Measurements from ENCODE around the gene FPGS.

FPGS gene

DNA sequence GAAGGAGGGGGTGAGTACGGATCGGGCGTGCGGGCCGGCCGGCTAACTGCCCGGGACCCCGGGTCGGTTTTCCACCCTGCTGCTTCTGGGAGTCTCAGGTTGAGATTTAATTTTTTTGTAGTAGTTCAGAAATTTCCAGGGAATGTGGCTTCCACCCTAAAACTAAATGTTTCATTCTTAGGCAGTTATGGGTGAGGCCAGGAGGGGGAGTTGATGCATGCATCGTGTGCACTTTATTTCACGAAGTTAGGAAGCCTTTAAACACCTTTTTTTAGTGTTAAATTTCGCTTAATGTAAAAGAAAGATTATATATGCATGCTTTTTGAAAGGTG is 15.9 kb upstream of the FPGS start:
- no peak for DNase-seq (ENCODE audit: low read depth in 3 of 3, low spot score in 1 of 3)

DNA sequence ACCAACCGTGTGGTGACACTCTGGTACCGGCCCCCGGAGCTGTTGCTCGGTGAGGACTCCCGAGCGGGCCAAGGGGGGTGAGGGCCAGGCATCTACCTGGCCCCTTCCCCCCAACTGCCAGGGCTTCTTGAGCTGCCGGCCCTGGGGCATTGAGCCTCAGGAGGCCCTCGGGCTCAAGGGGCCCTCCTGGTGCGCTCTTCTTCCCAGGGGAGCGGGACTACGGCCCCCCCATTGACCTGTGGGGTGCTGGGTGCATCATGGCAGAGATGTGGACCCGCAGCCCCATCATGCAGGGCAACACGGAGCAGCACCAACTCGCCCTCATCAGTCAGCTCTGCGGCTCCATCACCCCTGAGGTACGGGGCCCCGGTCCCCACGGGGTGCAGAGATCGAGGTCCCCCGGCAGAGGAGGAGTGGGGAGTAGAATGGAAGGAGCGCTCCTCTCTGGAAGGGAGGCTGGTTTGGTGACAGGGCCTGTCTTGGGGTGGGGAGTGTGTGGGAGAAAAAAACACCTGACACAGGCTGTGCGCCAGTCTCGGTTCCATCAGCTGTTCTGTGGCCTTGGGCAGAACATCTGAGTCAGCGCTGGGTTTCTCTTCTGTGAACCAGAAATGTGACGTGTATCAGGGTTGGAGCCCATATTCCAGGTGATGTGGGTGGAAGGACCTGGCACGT is 14.2 kb upstream of the FPGS start:
- DNase-seq (ENCODE audit: low read depth in 3 of 3, low spot score in 1 of 3): no peak

DNA sequence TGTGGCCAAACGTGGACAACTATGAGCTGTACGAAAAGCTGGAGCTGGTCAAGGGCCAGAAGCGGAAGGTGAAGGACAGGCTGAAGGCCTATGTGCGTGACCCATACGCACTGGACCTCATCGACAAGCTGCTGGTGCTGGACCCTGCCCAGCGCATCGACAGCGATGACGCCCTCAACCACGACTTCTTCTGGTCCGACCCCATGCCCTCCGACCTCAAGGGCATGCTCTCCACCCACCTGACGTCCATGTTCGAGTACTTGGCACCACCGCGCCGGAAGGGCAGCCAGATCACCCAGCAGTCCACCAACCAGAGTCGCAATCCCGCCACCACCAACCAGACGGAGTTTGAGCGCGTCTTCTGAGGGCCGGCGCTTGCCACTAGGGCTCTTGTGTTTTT is 13.5 kb upstream of the FPGS start:
- DNase-seq (ENCODE audit: low read depth in 3 of 3, low spot score in 1 of 3): no peak

DNA sequence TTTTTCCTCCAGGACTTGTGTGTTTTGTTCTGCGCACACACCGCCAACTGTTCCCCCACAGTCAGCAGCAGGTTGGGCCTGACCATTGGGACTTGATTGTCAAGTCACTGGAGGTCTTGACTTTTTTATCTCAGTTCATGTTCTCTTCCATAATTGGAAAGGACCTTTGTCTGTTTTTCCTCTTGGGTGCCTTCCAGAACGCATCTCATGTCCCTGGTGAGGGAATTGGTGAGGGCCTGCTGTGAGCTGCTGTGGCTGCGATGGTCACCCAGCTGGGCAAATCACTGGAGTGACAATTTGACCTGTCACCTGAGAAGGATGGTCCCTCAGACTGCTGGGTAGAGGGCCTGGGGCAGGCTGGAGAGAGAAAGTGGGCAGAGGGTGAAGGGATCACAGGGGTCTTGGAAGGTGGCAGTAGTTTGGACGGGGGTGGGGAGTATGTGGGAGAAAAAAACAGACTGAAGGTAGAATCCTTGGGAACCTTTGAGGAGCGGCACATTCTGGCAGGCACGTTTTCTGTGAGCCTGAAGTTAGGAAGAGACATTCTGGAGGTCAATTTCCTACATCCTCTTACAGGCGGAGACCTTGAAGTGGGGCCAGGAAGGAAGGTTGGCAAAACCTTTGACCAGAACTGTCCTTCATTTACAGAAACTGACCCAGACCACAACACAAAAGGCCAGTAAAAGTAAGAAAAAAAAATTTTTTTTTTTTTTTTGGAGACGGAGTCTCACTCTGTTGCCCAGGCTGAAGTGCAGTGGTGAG is 12.4 kb upstream of the FPGS start:
- DNase-seq (ENCODE audit: low read depth in 3 of 3, low spot score in 1 of 3): no peak

DNA sequence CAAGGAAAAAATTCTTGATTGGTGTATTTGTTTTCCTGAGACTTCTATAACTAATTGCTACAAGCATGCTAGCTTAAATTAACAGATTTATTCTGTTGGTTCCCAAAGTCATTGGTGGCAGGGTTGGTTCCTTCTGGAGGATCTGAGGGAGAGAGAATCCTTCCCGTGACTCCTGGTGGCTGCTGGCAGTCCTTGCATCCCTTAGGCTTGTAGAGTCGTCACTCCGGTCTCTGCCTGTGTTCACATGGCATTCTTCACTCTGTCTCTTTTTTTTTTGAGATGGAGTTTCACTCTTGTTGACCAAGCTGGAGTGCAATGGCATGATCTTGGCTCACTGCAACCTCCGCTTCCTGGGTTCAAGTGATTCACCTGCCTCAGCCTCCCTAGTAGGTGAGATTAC is 11.6 kb upstream of the FPGS start:
- DNase-seq (ENCODE audit: low read depth in 3 of 3, low spot score in 1 of 3): no peak

DNA sequence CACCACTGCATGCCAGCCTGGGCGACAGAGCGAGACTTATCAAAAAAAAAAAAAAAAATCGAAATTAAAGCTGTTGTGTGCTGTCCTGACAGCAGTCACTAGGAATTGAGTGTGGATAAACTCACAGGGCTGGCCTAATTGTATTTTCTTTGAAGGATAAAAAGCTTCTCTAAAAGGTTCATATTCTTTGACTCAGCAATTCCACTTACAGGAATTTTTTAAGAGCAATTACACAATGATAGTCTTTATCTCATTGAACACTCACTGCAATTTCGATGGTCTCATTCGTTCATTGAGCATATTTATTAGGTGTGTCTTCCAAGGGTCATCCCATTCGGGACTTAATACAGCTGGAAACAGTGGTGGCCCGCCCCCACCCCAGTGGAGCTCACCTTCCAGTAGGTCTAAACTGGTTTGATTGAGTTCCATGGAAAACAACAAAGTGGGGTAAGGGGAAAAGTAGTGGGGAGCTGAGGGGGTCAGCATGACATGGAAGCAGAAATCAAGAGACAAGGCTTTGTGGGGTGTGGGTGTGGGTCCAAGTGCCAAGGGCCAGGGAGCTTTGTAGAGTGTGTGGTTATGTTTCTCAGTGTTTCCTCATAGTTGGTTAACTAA is 10.2 kb upstream of the FPGS start:
- no peak for DNase-seq (ENCODE audit: low read depth in 3 of 3, low spot score in 1 of 3)

DNA sequence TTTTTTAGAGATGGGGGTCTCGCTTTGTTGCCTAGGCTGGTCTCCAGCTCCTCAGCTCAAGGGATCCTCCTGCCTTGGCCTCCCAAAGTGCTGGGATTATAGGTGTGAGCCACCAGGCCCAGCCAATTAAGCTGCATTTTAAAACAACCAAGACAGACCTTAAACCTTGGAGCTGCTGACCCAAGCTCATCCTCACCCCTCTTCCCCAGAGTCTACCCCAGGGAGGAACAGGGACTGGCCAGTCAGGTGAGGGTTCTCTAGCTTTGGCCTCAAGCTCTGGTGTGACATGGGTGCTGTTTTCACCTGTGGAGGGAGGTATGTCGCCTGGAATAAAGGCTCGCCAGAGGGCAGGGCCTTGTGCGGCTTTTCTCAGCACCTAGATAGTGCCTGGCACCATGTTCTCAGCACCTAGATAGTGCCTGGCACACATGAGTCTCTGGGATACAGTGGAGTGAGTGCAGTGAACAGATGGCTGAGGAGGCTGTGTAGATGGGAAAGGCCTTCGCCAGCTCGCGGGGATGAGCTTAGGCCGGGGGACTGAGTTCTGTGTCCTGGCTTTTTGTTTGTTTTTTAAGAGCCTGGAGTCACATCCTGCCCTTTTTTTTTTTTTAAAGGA is 9.5 kb upstream of the FPGS start:
- DNase-seq (ENCODE audit: low read depth in 3 of 3, low spot score in 1 of 3): no peak

DNA sequence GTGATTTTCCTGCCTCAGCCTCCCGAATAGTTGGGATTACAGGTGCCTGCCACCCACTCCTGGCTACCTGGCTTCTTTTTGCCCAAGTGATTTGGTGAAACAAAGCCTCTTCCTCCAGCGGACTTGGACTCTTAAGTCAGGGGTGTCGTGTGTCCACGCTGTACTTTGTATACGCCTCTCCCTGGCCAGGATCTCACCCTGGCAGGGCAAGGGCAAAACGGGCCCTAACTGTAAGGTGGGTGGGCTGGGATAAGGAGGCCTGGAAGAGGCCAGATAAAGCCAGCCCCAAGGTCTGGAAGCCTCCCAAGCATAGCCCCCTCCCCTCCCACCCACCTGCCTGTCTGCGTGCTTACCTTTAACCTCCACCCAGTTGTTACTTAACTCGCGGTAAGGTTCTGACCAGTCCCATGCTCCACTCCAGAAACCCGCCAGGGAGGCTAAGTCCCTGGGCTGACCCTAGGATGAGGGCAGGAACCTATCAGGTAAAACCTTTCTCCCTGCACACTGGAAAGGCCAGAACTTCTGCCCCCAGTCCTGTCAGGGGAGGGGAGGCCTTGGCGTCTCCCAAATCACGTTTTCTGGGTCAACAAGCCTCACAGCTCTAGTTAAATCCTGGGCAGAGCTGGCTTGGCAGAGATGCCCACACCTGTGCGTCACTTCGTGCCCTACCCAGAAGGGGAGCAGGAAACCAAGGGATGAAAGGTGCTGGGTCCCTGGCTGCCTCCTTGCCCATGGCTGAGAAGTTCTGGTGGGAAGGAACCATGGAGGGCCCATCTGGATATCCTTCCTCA is 8.5 kb upstream of the FPGS start:
- DNase-seq (ENCODE audit: low read depth in 3 of 3, low spot score in 1 of 3): no peak

DNA sequence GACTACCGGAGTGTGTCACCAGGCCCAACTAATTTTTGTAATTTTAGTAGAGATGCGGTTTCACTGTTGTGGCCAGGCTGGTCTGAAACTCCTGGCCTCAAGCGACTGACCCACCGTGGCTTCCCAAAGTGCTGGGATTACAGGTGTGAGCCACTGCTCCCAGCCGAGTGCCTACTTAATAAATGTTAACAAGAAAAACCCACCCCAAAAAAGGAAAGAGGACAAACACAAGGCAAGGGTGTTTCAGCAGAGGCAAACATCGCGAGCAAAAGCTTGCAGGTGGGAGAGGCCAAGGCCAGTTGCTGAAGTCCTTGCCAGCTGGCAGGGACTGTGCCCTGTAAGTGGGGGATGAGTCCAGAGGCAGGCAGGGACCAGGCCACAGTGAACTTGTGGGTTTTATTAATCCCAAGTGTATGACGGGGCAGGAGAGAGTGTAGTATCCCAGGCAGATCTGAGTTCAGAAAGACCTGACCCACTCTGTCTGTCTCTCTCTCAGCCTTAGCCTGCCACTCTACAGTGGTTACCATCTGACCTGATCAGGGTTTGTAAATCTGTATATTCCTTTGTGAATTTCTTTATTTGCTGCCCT is 6.4 kb upstream of the FPGS start:
- DNase-seq (ENCODE audit: low read depth in 3 of 3, low spot score in 1 of 3): no peak

DNA sequence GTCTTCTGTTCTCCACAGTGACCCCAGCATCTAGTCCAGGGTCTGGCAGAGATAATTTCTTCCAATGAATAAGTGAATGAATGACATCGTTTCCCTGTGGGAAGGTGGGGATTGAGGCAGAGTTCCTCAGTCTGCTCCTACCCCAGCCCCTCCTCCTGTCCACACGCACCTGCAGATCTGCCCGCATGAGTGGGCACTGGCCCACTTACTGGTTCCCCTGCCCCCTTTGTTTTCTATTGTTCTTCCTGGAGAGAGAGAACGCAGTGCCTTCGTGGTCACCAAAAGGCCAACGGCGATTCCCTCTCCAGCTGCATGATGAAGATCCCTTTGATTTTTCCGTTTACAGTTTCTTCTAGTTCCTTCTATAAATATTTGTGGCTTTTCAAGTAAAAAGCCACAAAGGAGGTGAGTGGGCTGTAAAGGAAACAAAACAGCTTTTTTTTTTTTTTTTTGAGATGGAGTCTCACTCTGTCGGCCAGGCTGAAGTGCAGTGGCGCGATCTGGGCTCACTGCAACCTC is 5.8 kb upstream of the FPGS start:
- DNase-seq (ENCODE audit: low read depth in 3 of 3, low spot score in 1 of 3): no peak

DNA sequence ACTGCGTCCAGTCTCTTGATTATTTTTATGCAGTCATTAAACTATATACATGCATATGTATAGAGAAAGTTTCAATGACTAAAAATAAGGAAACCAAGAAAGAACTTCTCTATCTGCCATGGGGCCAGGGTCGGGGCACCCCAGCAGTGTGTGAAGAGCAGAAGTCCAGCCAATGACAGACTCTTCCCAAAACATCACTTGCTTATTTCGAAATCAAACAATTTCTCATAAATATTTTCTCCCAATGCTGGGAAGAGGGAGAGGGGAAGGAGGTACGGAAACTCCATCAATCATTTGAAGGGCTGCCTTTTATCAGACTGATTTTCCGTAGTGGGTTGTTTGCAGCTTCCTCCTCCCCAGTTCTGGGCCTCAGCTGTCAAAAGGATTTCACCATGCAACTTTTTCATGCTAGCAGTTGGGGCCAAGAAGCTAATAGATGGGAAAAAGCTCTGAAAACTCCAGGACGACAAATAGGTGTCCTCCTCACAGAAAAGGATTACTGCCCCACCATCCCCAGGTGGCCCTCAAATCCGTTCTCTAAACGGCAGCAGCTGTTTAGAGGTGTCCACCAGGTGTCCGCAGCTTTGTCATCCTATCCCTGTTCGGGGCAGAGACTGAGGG is 617 bp upstream of the FPGS start:
- DNase-seq (ENCODE audit: low read depth in 3 of 3, low spot score in 1 of 3): no peak

DNA sequence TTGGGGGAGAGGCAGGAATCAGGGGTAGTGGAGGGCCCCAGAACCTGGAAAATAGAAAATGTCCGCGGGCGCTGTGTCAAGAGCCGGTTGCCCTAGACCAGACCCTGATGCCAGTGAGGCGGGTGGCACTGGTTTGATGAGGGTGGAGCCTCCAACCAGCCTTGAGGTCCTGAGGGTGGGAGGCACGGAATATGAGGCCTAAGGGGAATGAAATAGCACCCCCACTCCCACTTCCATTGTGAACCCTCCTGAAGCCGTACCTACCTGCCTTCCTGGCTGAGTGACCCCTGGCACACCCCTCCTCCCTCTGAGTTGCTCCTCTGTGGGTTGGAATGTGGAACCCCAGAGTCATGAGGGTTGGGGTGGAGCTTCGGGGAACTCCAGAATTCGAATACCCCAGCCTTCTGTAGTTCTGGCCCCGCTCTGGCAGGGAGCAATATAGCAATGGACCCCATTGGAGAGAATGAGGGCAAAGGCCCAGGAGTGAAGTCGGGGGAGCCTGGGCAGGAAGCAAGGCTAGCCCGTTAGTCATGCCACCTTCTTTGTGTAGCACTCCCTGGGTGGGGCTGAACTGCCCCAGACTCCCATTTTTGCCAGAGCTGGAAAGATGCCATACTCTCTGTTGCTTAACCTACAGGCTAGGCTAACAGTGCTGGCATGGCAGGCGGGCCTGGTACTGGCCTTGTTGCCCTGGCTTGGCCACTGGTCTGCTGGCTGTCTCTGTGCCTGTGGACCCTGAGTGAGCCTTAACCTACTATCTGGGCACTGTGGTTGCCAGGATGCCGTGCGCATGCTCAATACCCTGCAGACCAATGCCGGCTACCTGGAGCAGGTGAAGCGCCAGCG is 1.0 kb downstream of the FPGS start:
- no peak for DNase-seq (ENCODE audit: low read depth in 3 of 3, low spot score in 1 of 3)

DNA sequence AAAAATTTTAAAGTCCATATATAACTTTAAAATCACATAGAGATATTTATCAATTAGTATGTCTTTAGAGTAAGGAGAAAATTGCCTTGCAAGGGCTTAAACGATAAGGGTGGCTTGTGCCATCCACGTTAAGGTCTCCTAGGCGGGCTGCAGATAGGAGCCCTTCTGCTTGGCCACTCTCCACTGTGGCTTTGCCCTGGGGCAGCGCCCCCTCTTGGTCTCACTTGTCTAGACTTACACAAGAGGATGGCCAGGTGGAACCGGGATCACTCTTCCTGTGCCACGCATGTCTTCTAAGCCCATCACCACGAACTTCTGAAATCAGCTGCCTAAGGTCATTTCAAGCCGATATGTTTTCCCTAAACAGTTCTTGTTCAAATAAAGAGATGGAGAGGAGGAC is 2.9 kb downstream of the FPGS start:
- no peak for DNase-seq (ENCODE audit: low read depth in 3 of 3, low spot score in 1 of 3)

DNA sequence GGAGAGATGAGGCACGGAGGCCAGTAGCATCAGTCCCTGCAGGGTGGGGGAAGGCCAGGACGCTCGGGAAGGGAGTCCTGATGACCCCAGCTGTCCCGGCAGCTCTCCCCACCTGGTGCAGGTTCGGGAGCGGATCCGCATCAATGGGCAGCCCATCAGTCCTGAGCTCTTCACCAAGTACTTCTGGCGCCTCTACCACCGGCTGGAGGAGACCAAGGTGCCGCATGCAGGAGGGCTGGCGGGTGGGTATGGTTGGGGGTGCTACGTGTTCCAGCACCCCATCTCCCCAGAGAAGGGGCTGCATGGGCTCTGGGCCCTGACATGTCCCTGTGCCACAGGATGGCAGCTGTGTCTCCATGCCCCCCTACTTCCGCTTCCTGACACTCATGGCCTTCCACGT is 4.2 kb downstream of the FPGS start:
- DNase-seq (ENCODE audit: low read depth in 3 of 3, low spot score in 1 of 3): no peak

DNA sequence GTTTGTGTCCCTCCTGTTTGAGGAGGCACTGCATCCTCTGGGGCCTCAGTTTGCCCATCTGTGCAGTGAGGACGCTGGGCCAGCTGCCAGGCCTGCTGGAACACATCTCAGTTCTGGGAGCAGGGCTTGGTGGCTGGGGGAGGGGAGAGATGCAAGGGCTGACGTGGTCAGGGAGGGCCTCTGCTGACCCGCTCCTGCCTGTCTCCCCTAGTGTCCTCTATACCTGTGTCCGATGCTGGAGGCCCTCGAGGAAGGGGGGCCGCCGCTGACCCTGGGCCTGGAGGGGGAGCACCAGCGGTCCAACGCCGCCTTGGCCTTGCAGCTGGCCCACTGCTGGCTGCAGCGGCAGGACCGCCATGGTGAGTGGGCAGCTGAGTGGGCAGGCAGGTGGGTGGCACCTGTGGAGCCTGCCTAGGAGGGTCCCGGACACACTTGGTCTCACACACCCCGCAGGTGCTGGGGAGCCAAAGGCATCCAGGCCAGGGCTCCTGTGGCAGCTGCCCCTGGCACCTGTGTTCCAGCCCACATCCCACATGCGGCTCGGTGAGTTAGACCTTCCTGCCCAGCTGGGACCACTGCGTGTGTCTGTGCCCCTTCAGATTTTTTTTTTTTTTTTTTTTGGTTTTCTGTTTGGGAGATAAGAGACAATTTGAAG is 5.8 kb downstream of the FPGS start:
- no peak for DNase-seq (ENCODE audit: low read depth in 3 of 3, low spot score in 1 of 3)

DNA sequence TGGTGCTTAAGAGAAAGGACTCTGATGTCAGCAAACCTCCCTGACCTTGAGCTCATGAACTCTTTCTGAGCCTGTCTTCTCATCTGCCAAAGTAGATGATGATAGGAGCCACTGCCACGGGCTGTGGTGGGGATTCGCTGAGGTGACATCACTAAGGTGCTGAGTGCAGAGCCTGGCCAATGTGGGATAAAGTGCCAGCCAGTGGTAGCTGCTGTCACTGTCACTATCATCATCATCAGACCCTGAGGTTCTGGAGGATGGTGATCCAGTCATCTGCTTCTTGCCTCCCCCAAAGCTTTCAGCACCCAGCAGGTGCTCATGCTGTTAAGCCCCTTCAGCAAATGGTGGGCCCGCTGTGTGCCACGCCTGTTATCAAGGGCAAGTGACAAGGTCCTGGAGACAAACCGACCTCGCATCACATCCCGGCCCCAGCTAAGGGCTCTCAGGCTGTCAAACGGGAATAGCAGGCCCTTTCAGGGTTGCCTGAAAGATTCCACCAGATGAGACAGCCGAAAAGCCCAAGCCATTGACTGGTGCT is 6.4 kb downstream of the FPGS start:
- DNase-seq (ENCODE audit: low read depth in 3 of 3, low spot score in 1 of 3): no peak

DNA sequence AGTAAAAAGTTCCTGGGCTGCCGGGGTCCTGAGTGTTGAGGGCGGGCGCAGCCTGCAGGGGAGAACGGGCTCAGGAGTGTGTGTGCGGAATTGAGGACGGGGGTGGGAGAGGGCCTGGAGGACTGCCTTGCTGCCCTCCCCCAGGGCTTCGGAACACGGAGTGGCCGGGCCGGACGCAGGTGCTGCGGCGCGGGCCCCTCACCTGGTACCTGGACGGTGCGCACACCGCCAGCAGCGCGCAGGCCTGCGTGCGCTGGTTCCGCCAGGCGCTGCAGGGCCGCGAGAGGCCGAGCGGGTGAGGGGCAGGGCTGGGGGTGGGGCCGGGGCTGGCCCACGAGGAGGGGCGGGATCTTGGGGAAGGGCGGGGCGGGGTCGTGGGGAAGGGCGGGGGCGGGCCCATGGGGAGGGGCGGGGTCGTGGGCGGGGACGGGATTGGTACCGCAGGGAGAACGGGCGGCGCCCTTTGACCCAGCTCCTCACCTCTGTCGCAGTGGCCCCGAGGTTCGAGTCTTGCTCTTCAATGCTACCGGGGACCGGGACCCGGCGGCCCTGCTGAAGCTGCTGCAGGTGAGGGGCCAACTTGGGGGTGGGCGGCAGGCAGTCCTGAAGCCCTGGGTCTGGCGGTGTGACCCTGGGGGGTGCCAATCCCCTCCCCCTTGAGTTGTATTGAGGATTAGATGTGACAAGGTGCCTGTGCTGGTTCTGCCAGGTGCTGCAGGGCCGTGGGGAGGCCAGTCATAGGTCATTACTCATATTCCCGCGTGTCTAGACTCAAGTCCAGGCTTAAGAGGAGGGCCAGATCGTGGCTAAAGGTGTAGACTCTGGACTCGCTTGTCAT is 7.1 kb downstream of the FPGS start:
- DNase-seq (ENCODE audit: low read depth in 3 of 3, low spot score in 1 of 3): no peak
